ENCODE measurements around the gene PPIA. TPM values are rescaled to one million over a fixed set of nuclear protein-coding genes. Genes with fewer than 3 reads are reported as not detected.

Gene PPIA
- 1,180 and 1,502 TPM in 2 replicates for total RNA-seq

DNA sequence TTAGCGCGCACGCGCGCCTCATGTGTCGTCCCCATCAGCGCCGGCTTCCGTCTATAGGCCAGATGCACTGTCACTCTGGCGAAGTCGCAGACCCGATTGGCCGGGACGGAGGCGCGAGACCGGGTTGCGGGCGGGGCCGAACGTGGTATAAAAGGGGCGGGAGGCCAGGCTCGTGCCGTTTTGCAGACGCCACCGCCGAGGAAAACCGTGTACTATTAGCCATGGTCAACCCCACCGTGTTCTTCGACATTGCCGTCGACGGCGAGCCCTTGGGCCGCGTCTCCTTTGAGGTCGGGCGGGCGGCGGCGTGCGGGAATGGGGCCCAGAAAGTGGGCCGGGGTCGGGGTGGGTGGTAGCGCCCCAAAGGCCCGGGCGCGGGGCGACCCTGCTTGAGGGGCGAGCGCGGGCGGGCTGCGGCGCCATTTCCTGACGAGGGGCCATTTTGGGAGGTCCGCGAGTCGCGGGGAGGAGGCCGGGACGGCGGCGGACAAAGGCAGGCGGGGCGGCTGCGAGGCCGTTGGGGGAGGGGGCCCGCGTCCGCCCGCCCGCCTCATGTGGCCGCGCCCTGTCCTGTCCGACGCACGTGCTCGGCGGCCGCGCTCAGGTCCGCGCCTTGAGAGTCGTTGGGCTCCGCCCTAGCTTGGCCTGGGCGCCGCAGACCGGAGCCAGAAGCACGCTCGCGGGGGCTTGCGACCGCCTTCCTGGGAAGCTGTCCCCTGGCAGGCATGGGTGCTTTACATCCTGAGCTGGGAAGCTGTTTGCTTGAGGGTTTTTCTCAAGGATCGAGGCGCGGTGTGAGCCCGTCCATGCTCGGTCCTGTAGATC is at the start of gene PPIA:
Gene PPIA, plus strand, starts transcription at position 178 of the 825 bp plus-strand sequence. Its CDS starts 44 bp downstream, at position 222.
- DNase-seq (ENCODE audit: low read depth in 2 of 2) = peak; percentile 99

DNA sequence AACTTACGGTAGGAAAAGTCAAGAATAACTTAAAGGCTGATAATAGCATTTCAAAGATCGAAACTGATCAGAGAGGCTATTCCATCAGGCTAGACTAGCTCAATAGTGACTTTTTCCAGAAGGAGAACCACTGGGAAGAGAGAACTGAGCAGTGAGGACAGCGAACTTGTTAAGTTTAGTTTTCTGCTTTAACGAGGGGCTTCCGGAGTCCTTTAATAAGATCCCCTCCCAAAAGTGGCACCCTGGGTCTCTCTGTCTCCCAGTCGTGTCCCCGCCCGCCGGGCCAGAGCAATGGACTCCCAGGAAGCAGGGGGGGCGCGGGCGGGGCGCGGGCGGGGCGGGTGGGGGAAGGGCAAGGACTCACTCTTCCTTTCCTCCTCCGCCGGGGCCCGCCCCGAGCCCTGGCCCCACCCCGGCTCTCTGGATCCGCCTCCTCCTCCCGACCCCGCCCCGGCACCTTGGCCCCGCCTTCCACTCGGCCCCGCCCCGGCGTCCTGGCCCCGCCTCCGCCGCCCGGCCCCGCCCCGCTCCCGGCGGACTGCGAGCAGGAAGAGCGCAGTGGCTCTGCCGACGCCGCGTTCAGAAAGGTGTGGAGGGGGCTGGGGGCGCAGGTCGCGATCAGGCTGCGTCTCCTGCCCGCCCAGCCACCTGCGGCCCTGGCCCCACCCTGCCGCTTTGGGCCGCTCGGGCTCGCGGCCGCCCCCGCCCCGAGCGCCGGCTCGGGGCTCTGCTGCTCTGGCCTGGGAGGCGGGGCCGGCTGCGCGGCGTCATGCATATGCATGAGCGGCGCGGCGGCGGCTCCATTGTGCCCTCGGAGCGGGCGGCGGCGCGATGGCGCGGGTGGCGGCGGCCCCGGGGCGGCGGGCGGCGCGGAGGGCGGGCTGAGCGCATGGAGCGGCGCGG is 48.2 kb upstream of the PPIA start, which contains the start of gene ZMIZ2:
Gene ZMIZ2, plus strand, starts transcription at position 803 of the 903 bp plus-strand sequence. CDS start 7,403 bp downstream, outside the sequence.
- DNase-seq (ENCODE audit: low read depth in 2 of 2) = peak; percentile 89

DNA sequence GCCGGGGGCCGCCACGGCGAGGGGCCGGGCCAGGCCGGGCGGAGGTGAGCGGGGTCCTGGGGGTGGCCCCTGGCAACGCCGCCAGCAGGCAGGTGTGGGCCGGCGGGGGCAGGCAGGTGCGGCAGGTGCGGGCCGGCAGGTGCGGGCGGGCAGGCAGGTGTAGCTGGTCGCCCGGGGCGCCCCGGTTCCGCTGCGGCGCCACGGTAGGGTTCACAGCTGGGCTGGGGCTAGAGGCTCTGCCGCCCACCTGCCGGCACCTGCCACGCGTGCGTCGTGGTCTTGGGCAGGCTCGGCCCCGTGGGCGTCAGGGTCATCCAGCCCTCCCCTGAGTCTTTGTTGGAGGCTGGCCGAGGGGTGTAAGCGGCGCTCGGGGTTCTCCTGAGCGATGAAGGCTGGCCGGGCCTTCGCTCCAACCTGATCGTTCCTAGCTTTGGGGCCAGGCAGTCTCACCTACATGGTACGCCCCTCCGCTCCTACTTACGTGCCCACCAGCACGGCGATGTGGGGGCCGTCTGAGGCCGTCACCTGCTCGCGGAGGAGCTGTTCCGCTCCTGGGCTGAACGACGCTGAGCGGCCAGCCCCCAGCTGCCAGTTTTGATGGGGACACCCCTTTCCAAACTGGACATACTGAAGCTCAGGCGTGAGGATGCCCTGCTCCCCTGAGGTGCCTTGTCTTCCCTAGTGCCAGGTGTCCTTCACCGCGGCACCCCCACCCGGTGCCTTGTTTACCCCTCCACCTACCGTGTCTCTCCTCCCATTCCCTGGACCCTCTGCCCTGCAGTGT is 47.3 kb upstream of the PPIA start:
- DNase-seq (ENCODE audit: low read depth in 2 of 2) = no peak

DNA sequence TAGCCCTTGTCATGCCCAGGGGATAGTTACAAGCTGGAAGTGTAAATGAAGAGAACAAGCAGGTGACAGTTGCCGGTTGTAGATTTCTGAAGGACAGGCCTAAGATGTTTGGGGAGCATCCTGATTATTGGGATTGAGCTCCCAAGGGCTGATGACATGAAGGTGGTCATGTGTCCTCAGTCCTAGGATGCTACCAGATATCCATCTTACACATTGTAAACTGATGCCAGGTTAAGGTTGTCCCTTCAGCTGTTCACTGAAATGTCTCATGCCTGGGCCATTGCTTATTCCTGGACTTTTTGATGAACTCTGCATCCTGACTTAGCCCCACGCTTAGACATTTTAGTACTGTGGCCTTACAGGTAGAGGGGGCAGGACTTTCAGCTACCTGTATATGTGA is 46.5 kb upstream of the PPIA start:
- no peak for DNase-seq (ENCODE audit: low read depth in 2 of 2)

DNA sequence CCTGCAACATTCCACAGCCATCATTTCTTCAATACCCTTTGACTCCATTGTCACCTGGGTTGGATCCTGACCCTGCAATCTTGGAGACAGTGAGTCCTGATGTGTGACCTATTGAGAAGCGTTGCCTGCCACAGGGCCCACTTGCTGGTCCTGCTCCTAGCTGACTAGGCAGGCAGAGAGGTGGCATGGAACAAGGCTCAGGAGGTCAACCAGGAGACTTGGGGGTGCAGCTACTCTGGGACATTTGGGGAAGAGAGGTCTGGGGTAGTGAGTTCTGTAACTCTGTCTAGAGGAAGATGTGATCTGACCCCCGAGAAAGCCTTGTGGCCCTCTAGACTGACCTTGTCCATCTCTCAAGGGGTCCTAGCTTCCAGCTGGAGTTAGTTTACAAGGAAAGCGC is 46.1 kb upstream of the PPIA start:
- no peak for DNase-seq (ENCODE audit: low read depth in 2 of 2)

DNA sequence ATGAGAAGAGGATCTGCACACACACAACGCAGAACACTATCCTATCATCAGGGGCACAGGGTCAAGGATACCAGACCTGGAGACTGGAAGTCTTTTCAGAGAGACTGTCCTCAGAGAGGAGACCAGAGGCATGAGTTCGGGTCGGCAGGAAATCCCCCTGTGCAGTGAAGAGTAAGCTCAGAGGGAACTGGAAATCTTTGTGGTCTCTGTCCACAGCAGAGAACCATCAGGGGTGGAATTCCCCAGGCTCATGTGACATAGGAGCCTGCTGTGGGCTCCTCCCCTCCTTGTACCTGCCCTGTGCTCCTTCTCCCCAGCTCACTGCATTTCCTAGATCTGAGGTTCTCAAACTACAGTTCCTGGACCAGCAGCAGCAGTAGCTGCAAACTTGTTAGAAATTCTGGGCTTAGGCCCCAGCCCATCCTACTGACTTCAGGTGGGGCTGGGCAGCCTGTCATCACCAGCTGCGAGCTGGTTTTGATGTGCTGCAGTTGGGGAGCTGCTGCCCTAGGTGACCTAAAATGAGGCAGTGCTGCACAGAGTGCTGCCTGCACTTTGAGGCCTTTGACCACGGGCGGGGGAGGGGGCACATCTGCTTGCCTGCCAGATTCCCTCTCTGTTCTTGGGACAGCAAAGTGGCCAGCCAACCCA is 45.4 kb upstream of the PPIA start:
- no peak for DNase-seq (ENCODE audit: low read depth in 2 of 2)

DNA sequence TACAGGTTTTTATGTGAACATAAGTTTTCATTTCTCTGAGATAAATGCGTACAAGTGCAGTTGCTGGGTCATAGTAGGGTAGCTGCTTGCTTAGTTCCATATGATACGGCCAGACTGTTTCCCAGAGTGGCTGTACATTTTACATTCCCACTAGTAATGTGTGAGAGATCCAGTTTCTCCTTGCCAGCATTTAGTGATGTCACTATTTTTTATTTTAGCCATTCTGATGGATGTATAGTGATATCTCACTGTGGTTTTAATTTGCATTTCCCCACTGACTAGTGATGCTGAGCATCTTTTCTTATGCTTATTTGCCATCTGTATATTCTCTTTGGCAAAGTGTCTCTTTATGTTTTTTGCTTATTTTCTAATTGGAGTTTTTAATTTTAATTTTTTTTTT is 43.7 kb upstream of the PPIA start:
- no peak for DNase-seq (ENCODE audit: low read depth in 2 of 2)

DNA sequence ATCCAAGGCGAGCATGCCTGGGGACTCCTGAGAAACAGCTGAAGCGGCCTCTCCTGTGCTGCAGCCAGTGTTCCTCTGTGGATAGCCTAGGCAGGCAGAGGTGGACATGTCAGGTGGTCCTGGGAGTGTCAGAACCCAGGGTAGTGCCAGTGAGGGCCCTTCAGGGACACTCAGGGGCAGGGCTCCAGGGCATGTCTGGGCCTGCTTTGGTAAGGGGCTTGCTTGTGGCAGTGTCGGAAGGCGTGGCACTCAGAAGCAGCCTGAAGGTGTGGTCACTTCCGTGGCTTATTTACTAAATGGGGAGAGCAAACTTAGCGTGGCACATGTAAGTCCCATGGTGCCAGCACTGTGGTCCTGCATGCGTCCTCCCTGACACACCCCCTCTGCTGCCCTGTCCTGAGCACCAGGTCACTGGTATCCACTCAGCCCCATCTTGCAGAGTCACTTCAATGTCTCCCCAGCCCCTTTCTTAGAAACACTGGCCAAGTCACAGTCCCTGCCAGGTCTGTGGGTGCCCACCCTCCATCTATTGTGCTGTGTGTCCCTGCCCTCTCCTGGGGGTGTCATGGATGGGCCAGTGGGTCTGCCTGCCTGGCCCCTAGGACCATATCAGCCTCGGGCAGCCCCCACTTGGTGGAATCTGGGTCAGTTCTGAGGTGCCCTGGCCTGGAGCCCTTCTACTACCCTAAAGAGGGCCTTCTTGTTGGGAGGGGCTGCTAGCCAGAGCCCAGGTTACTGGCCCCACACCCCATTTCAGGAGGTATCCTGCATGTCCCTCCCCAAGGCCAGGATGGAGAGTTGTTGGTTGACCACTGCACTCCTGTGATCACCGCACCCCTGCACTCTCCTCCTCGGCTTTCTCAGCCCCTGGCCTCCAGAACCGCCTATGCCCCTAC is 41.4 kb upstream of the PPIA start:
- DNase-seq (ENCODE audit: low read depth in 2 of 2) = no peak

DNA sequence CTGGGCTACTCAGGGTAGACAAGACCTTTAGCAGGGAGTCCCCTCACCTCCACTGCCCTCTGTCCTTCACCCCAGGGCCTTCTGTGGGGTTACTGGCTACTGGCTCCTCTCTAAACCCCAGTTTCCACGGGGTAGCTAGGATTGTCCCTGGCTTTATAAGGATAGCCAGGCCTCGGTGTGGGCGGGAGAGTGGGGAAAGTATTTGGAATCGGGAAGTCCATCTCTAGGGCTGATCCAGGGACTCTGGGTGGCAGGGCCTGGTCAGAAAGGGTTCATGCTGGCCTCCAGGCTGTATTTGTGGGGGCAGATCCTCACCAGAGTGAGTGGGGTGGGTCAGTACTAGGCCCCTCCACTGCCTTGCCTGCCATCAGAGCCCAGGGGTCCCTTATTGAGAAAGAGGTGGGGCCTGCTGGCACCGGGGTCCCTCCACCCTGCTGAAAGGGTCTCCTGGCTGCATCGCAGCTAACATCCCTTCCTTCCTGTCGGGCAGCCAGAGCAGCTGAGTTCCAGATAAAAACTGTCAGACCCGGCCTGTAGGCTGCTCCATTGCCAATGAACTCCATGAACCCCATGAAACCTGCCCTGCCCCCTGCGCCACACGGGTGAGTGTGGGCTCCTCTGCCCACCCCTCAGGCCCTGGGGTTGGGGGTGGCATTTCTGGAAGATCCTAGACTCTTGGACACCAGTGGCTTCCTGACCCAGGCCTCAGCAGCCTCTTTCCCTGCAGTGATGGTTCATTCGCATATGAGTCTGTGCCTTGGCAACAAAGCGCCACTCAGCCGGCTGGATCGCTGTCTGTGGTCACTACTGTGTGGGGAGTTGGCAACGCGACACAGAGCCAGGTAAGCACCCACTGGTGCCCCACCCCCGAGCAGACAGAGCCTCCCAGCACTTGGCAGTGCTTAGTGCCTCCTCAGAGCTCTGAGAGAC is 40.5 kb upstream of the PPIA start:
- peak in 1 of 2 donors; percentile 41 for DNase-seq (ENCODE audit: low read depth in 2 of 2)

DNA sequence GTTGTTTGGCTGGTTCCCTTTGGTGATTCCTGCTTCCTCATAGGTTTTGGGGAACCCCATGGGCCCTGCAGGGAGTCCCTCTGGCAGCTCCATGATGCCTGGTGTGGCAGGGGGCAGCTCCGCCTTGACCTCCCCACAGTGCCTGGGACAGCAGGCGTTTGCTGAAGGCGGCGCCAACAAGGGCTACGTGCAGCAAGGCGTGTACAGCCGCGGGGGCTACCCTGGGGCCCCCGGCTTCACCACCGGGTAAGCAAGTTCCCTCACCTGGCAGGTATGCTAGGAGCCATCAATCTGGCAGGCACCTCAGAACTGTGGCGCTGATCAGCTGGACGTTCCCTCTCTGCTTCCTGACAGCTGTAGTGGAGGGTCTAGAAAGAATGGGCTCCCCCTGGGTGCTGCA is 39.6 kb upstream of the PPIA start:
- DNase-seq (ENCODE audit: low read depth in 2 of 2) = no peak

DNA sequence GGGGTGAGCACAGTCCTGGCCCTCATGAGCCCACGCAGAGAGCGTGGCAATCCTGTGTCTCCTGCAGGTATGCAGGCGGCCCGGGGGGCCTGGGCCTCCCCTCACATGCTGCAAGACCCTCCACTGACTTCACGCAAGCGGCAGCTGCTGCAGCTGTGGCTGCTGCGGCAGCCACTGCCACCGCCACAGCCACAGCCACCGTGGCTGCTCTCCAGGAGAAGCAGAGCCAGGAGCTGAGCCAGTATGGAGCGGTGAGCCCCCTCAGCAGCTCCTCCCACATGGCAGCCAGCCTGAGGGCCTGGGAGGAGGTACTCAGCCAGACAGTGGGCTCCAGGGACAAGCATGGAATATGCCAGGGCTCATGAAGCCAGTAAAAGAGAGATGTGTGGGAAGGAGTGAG is 39.2 kb upstream of the PPIA start:
- DNase-seq (ENCODE audit: low read depth in 2 of 2) = no peak

DNA sequence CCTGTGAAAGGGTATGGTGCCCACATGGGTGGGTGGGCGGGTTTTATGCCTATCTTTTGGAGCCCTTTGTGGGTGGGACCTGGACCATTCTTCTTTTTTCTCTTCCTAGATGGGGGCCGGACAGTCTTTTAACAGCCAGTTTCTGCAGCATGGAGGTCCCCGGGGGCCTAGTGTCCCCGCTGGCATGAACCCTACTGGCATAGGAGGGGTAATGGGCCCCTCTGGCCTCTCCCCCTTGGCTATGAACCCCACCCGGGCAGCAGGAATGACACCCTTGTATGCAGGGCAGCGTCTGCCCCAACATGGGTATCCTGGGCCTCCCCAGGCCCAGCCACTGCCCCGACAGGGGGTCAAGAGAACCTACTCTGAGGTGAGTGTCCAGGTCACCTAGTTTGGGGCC is 38.7 kb upstream of the PPIA start:
- no peak for DNase-seq (ENCODE audit: low read depth in 2 of 2)

DNA sequence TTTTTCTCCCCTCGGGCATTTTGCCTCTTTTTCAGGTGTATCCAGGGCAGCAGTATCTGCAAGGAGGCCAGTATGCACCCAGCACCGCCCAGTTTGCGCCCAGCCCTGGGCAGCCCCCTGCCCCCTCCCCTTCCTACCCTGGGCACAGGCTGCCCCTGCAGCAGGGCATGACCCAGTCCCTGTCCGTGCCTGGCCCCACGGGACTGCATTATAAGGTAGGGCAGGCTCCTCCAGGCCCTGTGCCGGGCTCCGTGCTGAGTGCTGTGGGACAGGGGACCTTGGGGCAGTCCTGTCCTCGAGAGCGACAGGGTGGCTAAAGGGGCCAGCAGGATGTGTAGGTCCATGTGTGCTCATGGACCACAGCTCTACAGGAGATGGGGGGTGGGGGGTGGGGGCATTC is 37.2 kb upstream of the PPIA start:
- DNase-seq (ENCODE audit: low read depth in 2 of 2) = no peak

DNA sequence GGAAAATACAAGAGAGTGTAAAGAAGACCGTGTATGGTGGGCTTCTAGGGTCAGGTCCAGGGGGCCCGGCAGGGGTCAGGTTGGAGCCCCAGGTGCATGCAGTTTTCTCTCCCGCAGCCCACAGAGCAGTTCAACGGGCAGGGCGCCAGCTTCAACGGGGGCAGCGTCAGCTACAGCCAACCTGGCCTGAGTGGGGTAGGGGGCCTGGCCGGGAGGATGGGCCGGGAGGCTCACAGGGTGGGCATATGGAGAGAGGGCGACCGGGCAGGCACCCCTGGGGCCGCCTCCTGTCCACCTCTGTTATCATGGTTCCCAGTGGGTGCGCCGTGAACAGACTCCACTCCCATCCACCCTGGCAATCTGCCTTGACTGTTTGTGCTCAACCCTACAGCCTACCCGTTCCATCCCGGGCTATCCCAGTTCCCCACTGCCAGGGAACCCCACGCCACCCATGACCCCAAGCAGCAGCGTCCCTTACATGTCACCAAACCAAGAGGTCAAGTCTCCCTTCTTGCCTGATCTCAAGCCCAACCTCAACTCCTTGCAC is 36.4 kb upstream of the PPIA start:
- no peak for DNase-seq (ENCODE audit: low read depth in 2 of 2)

DNA sequence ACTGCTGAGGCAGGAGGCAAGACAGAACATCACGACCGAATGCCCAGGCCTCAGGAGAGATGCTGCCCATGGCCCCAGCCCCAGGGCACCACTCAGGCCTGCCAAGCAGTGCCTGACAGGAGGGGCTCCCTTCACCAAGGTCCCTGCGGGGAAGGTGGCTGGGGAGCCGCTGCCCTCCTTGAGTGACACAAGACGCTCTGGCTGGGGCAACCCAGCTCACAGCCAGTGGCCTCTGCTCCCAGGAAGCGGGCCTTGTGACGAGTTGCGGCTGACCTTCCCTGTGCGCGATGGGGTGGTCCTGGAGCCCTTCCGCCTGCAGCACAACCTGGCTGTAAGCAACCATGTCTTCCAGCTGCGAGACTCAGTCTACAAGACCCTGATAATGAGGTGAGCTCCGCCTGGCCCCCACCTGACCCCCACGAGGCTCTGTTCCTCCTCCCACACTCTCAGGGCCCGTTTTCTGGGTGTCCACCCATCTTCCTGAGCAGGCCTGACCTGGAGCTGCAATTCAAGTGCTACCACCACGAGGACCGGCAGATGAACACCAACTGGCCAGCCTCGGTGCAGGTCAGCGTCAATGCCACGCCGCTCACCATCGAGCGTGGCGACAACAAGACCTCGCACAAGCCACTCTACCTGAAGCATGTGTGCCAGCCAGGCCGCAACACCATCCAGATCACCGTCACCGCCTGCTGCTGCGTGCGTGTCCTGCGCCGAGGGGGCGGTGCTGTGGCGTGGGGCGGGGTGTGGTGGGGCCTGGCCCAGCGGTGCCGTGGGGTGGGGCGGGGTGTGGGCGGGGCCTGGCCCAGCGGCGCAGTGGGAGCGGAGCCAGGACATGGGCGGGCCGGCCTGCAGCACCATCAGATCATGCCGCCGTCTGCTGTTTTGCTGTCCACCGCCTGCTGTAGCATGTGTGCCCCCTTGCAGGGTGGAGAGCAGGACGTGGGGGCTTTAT is 35.0 kb upstream of the PPIA start:
- DNase-seq (ENCODE audit: low read depth in 2 of 2) = peak in 1 of 2 donors; percentile 88

DNA sequence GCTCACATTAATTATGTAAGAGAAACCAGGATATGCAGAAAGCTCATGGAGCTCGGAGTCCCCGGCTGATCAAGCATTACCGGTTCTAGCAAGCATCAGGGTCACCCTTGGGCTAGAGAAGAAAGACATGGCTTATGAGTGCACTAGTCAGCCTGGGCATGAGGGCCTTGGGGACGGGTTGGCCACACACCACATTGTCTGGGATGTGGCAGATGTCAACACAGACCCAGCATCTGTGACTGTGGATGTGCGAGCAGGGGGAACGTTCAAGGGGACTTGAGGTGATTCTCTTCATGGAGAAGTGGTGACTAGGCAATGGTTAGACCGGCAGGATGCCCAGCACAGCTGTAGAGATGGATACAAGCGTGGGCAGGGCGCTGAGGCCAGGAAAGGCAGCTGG is 34.2 kb upstream of the PPIA start:
- no peak for DNase-seq (ENCODE audit: low read depth in 2 of 2)

DNA sequence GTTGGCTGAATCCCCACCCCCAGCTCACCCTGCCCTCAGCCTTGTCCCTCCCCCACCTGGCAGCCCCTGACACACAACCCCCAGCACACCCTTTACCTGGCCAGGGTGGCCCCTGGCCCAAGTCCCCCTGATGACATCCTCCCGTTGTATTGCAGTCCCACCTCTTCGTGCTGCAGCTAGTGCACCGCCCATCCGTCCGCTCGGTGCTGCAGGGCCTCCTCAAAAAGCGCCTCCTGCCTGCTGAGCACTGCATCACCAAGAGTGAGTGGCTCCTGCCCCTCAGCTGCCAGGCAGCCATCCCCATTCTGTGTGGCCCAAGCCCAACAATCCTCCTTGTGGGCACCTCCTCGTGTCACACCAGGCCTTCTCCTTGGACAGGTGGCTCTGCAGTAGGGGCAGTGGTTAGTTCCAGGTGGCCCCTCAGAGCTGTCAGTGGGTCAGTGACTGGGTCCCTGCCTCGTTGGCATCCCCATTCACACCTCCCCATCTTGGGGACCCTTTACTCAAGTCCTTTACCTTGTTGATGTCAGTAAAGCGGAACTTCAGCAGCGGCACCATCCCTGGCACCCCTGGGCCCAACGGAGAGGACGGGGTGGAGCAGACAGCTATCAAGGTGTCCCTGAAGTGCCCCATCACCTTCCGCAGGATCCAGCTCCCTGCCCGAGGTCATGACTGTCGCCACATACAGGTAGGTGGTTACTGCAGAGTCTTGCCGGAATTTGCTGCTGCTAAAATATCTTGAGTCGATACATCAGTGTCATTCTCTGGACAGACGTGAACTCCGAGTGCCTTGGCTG is 33.6 kb upstream of the PPIA start:
- DNase-seq (ENCODE audit: low read depth in 2 of 2) = no peak
